Measurements from ENCODE around the gene CDH11.

GRCh38 chr16:64950262-64950661 is 171.6 kb downstream of the CDH11 start:
- TF ChIP-seq TCF3 (CRISPR knock-in tag; IDR thresholded peaks at IDR 0.05) (no peak), E2F4 (CRISPR knock-in tag; IDR thresholded peaks at IDR 0.05; ENCODE audit: low read depth) (no peak), DEAF1 (CRISPR knock-in tag; IDR thresholded peaks at IDR 0.05) (no peak), ZBTB2 (IDR thresholded peaks at IDR 0.05) (no peak), FOXM1 (IDR thresholded peaks at IDR 0.05; ENCODE audit: low read depth) (no peak), FOXM1 (CRISPR knock-in tag; IDR thresholded peaks at IDR 0.05; ENCODE audit: low read depth) (no peak), TCF7 (IDR thresholded peaks at IDR 0.05; ENCODE audit: borderline replicate concordance) (no peak), RNF2 (IDR thresholded peaks at IDR 0.05) (no peak), MXI1 (IDR thresholded peaks at IDR 0.05; ENCODE audit: low read depth, low read length) (no peak)

All from K562 (cell line).